Endothelial cell (in vitro differentiated cells): ENCODE data around the gene STN1. TPM values are rescaled to one million over a fixed set of nuclear protein-coding genes. Genes with fewer than 3 reads are reported as not detected.

ENCODE experiments used
- DNase-seq: peaks from one replicate; pipeline ENCODE4 v3.0.0; 2021; ENCODE audit warnings: low spot score
- H3K27ac Mint-ChIP-seq: one replicate; pipeline ENCODE4 v1.8.0; 2021; ENCODE audit warnings: mixed read lengths, inconsistent platforms; ENCODE audit not compliant: unreplicated experiment
- H3K27me3 Mint-ChIP-seq: one replicate; pipeline ENCODE4 v1.8.0; 2021; ENCODE audit warnings: mild to moderate bottlenecking, moderate library complexity, mixed read lengths, inconsistent platforms; ENCODE audit not compliant: unreplicated experiment
- H3K36me3 Mint-ChIP-seq: one replicate; pipeline ENCODE4 v1.8.0; 2021; ENCODE audit warnings: mild to moderate bottlenecking, low read depth, mixed read lengths, inconsistent platforms; ENCODE audit not compliant: unreplicated experiment
- H3K4me1 Mint-ChIP-seq: one replicate; pipeline ENCODE4 v1.8.0; 2021; ENCODE audit warnings: mild to moderate bottlenecking, mixed read lengths, inconsistent platforms; ENCODE audit not compliant: unreplicated experiment
- H3K4me3 Mint-ChIP-seq: one replicate; pipeline ENCODE4 v1.8.0; 2021; ENCODE audit warnings: mild to moderate bottlenecking, mixed read lengths, inconsistent platforms; ENCODE audit not compliant: unreplicated experiment
- H3K9me3 Mint-ChIP-seq: one replicate; pipeline ENCODE4 v1.8.0; 2021; ENCODE audit warnings: mixed read lengths, inconsistent platforms; ENCODE audit not compliant: unreplicated experiment
- total RNA-seq: library from RNA; stranded (reverse); fragmentation: NEBNext Ultra II Directional; extraction: Animal tissue kit (Norgen Biotek cat#: 25700); gene quantifications from one replicate; pipeline ENCODE4 v1.2.1, GENCODE V29; 2021; ENCODE audit not compliant: unreplicated experiment
- TF ChIP-seq, protein P1 (sequence below): fragments of 200-600 bp; sonication (generic); IDR thresholded peaks from one replicate; pipeline ENCODE4 v1.5.0; 2021; ENCODE audit warnings: antibody characterized with exemption; ENCODE audit not compliant: unreplicated experiment

Gene STN1
- total RNA-seq, 1 donor from 2014 or later = 11.5 TPM

DNA sequence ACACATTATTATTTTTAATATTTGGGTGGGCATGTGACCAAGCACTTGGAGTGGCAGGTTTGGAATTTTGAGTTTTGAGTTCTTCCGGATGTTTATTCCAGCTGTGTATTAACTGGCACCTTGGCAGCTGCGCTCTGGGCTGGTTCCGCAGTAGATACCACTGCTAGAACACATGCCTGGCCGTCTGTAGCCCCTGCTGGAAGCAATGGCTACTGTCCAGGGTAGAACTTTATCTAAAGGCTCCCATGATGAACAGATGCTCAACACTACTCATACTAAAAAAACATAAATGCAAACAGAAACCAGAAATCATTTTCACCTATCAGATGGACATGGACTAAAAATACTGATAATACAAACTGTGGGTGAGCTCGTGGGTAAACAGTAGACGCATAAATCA, 43.3 kb downstream of the STN1 start:
- TF ChIP-seq, protein P1, sequence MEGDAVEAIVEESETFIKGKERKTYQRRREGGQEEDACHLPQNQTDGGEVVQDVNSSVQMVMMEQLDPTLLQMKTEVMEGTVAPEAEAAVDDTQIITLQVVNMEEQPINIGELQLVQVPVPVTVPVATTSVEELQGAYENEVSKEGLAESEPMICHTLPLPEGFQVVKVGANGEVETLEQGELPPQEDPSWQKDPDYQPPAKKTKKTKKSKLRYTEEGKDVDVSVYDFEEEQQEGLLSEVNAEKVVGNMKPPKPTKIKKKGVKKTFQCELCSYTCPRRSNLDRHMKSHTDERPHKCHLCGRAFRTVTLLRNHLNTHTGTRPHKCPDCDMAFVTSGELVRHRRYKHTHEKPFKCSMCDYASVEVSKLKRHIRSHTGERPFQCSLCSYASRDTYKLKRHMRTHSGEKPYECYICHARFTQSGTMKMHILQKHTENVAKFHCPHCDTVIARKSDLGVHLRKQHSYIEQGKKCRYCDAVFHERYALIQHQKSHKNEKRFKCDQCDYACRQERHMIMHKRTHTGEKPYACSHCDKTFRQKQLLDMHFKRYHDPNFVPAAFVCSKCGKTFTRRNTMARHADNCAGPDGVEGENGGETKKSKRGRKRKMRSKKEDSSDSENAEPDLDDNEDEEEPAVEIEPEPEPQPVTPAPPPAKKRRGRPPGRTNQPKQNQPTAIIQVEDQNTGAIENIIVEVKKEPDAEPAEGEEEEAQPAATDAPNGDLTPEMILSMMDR = no peak
- no peak overlapping the region for H3K4me3 Mint-ChIP-seq
- no peak overlapping the region for H3K27ac Mint-ChIP-seq
- peaks cover 10% of the 10 kb centered on the region for H3K27me3 Mint-ChIP-seq
- H3K36me3 Mint-ChIP-seq = peaks cover 11% of the 10 kb centered on the region
- no peaks in the 10 kb centered on the region for H3K9me3 Mint-ChIP-seq
- no peaks in the 10 kb centered on the region for H3K4me1 Mint-ChIP-seq
- DNase-seq = no peak

DNA sequence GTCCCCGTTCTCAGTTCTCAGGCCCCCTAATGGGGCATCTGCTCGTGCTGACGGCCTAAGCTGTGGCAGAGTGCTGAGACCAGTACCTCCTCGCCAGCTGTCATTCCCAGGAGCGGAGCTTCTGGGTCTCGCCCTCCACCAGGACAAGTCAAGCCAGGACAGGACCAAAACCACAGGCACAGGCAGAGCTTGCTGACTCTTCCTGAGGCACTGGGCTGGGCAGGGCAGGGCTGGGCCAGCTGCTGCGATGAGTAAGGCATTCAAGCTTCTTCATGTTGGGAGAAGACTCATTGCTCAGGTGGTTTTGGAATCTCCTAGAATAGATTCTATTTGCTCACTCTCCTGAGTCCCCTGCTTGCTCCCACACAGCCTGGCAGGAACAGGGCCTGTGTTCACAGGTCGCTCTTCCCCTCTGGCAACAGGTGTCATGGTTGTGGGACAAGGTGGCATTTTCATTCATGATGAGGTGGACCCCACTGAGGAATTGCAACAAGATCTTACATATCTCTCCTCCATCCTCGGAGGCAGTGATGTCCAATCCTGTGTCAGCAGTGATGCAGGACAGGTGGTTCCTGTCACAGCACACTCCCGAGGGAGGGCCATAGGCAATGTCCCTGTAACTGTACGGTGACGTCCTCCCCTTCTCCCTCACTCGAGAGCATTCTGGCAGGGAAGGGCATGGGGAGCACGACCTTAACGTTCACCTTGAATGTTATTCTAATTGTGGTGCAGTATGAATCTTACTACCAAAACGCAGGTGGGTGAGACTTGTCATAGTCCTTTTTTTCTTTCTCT, 45.6 kb downstream of the STN1 start:
- H3K4me1 Mint-ChIP-seq = no peaks in the 10 kb centered on the region
- H3K27ac Mint-ChIP-seq = no peak overlapping the region
- peak overlapping the region; percentile 50 for H3K4me3 Mint-ChIP-seq
- H3K9me3 Mint-ChIP-seq = no peaks in the 10 kb centered on the region
- H3K36me3 Mint-ChIP-seq = no peaks in the 10 kb centered on the region
- no peak for DNase-seq
- peaks cover 5% of the 10 kb centered on the region for H3K27me3 Mint-ChIP-seq
- TF ChIP-seq, protein P1 = no peak

DNA sequence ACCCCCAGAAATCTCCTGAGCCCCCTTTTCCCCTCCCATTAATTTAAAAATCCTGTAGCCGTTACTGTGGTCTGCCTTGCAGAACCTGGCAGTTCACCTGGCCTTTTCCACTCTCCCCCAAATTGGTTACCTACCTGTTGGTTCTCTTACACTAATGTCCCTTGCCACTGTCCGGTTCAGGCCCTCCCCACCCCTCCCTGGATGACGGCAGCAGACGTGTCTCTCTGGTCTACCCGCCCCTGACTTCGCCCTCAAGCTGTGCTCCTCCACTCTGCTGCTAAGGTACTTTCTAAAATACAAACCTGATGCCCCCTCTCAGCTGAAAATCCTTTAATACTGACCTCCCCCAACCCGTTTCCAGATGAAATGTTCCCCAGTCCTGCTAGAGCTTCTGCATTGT, 47.0 kb downstream of the STN1 start:
- H3K27me3 Mint-ChIP-seq = peaks cover 5% of the 10 kb centered on the region
- no peak overlapping the region for H3K4me3 Mint-ChIP-seq
- no peak for DNase-seq
- no peak overlapping the region for H3K27ac Mint-ChIP-seq
- no peaks in the 10 kb centered on the region for H3K9me3 Mint-ChIP-seq
- TF ChIP-seq, protein P1 = no peak
- no peaks in the 10 kb centered on the region for H3K4me1 Mint-ChIP-seq
- H3K36me3 Mint-ChIP-seq = no peaks in the 10 kb centered on the region

DNA sequence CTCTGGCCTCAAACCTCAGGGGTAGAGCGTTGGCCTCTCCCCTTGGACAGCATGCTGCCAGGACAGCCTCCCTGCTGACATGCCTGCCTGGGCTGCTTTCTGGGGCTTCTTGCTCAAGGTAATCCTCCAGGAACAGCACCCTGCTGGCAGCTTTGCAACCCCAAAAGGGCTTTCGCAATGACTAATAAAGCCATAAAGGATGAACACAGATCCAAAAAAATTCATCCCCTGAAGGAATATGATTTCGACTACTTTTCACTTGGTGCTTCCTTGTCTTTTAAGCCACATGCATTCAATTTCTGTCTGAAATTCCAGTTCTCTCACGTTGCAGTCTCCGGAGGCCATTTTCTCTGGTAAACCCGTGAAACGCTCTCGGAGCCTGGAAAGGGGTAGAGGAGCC, 47.5 kb downstream of the STN1 start:
- no peak overlapping the region for H3K27ac Mint-ChIP-seq
- DNase-seq = no peak
- H3K27me3 Mint-ChIP-seq = peaks cover 5% of the 10 kb centered on the region
- H3K36me3 Mint-ChIP-seq = no peaks in the 10 kb centered on the region
- TF ChIP-seq, protein P1 = no peak
- H3K4me3 Mint-ChIP-seq = no peak overlapping the region
- H3K9me3 Mint-ChIP-seq = no peaks in the 10 kb centered on the region
- no peaks in the 10 kb centered on the region for H3K4me1 Mint-ChIP-seq

DNA sequence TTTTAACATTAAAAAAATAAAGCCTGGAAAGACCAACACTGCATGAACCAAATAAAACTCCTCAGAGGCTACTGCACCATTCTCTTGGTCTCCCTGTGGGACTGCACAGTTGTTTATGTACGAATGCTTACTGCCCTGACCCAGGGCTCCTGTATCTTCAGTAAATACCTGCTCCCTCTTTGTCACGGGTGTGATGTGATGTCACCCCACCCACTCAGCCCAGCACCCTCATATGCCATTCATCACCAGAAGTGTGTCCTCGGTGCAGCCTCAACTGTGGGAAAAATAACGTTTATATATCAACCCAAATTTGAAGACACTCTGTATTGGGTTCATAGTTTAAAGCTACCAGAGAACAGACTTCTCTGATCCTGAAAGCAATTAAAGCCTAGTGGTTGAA, 48.6 kb downstream of the STN1 start:
- H3K4me1 Mint-ChIP-seq = no peaks in the 10 kb centered on the region
- peaks cover 5% of the 10 kb centered on the region for H3K27me3 Mint-ChIP-seq
- no peak for DNase-seq
- H3K4me3 Mint-ChIP-seq = no peak overlapping the region
- no peaks in the 10 kb centered on the region for H3K36me3 Mint-ChIP-seq
- no peaks in the 10 kb centered on the region for H3K9me3 Mint-ChIP-seq
- H3K27ac Mint-ChIP-seq = no peak overlapping the region
- TF ChIP-seq, protein P1 = no peak
